ENCODE data around the gene DISC1. TPM values are rescaled to one million over a fixed set of nuclear protein-coding genes. Genes with fewer than 3 reads are reported as not detected.

Gene DISC1
- total RNA-seq, 2 experiments from 2014 or later: 3.5 to 5.0 TPM

DNA sequence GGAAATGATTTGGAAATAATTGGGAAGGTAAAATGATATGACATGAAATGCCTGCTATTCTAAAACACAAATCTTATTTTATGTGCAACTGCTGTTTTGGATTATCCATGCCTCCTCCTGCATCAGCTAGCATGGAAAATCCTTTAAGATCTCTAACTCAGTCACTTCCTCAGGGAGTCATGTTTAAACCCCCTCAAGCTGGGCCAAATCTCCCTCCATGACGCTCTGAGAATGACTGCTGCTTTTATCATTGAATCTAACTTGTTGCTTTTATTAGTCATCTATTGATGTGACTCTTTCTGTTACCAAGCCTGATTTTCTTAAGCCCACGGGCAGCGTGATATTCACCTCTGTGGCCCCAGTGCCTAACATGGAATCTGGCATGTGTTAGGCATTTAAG lies 324.8 kb downstream of the DISC1 start:
- DNase-seq: no peak
- intact Hi-C loops (cut with micrococcal nuclease): no loop called here
- H3K27ac Mint-ChIP-seq: no peak overlapping the region
- ChIA-PET CTCF (no interaction called here), POLR2A (interaction anchor here (0.7 kb wide), 1 partner anchor 58 kb away, joined by 3 read pairs; no protein-coding TSS in a partner anchor)
- peaks cover 2% of the 10 kb centered on the region for H3K9me3 Mint-ChIP-seq
- TF ChIP-seq, protein P1, sequence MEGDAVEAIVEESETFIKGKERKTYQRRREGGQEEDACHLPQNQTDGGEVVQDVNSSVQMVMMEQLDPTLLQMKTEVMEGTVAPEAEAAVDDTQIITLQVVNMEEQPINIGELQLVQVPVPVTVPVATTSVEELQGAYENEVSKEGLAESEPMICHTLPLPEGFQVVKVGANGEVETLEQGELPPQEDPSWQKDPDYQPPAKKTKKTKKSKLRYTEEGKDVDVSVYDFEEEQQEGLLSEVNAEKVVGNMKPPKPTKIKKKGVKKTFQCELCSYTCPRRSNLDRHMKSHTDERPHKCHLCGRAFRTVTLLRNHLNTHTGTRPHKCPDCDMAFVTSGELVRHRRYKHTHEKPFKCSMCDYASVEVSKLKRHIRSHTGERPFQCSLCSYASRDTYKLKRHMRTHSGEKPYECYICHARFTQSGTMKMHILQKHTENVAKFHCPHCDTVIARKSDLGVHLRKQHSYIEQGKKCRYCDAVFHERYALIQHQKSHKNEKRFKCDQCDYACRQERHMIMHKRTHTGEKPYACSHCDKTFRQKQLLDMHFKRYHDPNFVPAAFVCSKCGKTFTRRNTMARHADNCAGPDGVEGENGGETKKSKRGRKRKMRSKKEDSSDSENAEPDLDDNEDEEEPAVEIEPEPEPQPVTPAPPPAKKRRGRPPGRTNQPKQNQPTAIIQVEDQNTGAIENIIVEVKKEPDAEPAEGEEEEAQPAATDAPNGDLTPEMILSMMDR (IDR thresholded peaks at IDR 0.05): no peak
- peaks cover 2% of the 10 kb centered on the region for H3K4me1 Mint-ChIP-seq (ENCODE audit: low read depth)
- ATAC-seq: no peak
- H3K27me3 Mint-ChIP-seq: no peaks in the 10 kb centered on the region
- H3K36me3 Mint-ChIP-seq (ENCODE audit: low read depth): peaks cover 2% of the 10 kb centered on the region
- H3K4me3 Mint-ChIP-seq: no peak overlapping the region

DNA sequence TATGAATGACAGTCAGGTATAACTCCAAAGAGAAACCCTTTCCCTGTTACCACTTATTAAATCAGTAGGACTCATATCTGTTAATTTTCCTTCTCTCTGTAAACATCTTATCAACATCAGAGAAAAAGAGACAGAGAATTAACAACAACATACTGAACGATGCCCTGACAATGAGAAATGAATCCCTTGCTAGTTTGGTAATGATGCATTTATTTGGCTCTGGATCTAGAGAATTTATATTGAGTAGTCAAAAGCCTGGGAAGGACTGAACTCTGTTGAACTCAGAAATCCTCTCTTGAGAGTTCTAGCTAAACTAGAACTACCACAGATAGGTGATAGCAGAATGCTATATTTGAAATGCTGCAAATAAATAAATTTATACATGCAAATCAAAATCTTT lies 325.6 kb downstream of the DISC1 start:
- TF ChIP-seq, protein P1 (IDR thresholded peaks at IDR 0.05): no peak
- Mint-ChIP-seq H3K9me3 (peaks cover 2% of the 10 kb centered on the region), H3K4me1 (ENCODE audit: low read depth) (peaks cover 2% of the 10 kb centered on the region), H3K4me3 (no peak overlapping the region), H3K36me3 (ENCODE audit: low read depth) (peaks cover 2% of the 10 kb centered on the region), H3K27me3 (no peaks in the 10 kb centered on the region), H3K27ac (no peak overlapping the region)
- intact Hi-C loops (cut with micrococcal nuclease): no loop called here
- POLR2A ChIA-PET: no interaction called here
- DNase-seq (no peak), ATAC-seq (no peak)
- CTCF ChIA-PET: no interaction called here

DNA sequence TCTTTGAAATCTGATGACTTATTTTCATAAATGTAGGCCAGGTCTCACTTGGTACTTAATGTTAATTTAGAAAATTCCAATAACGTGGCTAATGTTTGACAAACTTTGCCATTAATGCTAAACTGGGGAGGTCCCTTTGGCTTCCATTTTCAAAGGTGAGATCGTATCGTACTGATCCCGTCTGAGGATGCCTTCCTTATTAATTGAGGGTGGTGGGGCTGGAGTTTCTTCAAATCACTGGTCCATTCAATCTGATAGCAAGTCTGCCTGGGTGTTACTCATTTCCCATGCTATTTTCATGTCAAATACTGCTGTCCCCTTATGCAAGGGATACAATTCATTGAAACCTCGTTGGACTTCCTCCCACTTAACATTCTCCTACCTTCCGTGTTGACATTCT lies 327.1 kb downstream of the DISC1 start:
- H3K27ac Mint-ChIP-seq: no peak overlapping the region
- no peaks in the 10 kb centered on the region for H3K36me3 Mint-ChIP-seq (ENCODE audit: low read depth)
- peaks cover 2% of the 10 kb centered on the region for H3K4me1 Mint-ChIP-seq (ENCODE audit: low read depth)
- no peaks in the 10 kb centered on the region for H3K27me3 Mint-ChIP-seq
- no peak for DNase-seq
- TF ChIP-seq, protein P1 (IDR thresholded peaks at IDR 0.05): no peak
- H3K9me3 Mint-ChIP-seq: no peaks in the 10 kb centered on the region
- CTCF ChIA-PET: no interaction called here
- intact Hi-C loops (cut with micrococcal nuclease): no loop called here
- ATAC-seq: no peak
- POLR2A ChIA-PET: no interaction called here
- no peak overlapping the region for H3K4me3 Mint-ChIP-seq

DNA sequence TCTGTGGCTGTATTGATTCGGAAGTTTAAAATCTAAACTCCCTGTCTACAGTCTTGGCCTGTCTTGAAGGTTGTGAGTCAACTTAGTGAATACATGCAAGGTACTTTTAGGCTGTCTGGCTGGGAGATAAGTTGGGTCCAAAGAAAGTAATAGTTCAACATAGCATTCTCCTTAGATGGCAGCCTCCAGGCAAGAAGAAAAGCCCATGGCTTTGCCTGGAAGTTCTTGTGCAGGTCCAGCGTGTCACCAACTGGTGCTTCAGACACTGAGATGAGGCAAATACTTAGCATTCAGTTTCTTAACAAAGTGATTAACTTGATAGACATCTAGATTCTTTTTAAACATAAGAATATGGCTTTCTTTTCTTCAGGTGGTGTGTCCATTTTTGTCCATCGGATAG lies 328.2 kb downstream of the DISC1 start:
- TF ChIP-seq, protein P1 (IDR thresholded peaks at IDR 0.05): no peak
- ChIA-PET POLR2A (interaction anchor here (0.6 kb wide), 1 partner anchor 108 kb away, joined by 3 read pairs; no protein-coding TSS in a partner anchor), CTCF (no interaction called here)
- H3K4me1 Mint-ChIP-seq (ENCODE audit: low read depth): peaks cover 2% of the 10 kb centered on the region
- DNase-seq: no peak
- no peak overlapping the region for H3K4me3 Mint-ChIP-seq
- no peaks in the 10 kb centered on the region for H3K27me3 Mint-ChIP-seq
- no peaks in the 10 kb centered on the region for H3K9me3 Mint-ChIP-seq
- no peak overlapping the region for H3K27ac Mint-ChIP-seq
- no peaks in the 10 kb centered on the region for H3K36me3 Mint-ChIP-seq (ENCODE audit: low read depth)
- ATAC-seq: no peak
- intact Hi-C loops (cut with micrococcal nuclease): no loop called here

DNA sequence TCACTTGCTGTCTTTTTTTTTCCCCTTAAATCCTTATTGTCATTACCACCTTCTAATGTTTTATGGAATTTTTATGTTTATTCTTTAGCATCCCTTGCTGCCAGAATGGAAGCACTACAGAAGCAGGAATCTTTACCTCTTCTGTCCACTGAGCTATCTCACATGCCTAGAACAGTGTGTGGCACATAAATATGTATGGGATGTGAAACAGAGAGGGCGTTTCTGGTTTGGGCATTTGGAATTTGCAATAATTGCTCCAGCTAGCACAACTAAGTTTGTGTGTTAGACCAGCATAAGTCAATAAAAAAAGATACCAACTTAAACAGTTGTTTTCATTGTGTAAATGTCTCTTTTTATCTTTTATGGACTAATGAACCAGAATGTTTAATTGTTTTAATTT lies 330.8 kb downstream of the DISC1 start:
- intact Hi-C loops (cut with micrococcal nuclease): no loop called here
- no peak overlapping the region for H3K4me3 Mint-ChIP-seq
- ChIA-PET CTCF (no interaction called here), POLR2A (no interaction called here)
- peaks cover 1% of the 10 kb centered on the region for H3K36me3 Mint-ChIP-seq (ENCODE audit: low read depth)
- H3K27me3 Mint-ChIP-seq: no peaks in the 10 kb centered on the region
- no peaks in the 10 kb centered on the region for H3K9me3 Mint-ChIP-seq
- TF ChIP-seq, protein P1 (IDR thresholded peaks at IDR 0.05): no peak
- H3K4me1 Mint-ChIP-seq (ENCODE audit: low read depth): no peaks in the 10 kb centered on the region
- ATAC-seq (no peak), DNase-seq (no peak)
- H3K27ac Mint-ChIP-seq: no peak overlapping the region

Measured in activated CD8-positive, alpha-beta T cell treated with anti-CD3 and anti-CD28 coated beads for 36 hours (primary cell).